OCI-LY1 (cell line): ENCODE measurements around the gene CDK13.

ENCODE experiments used
- H2AFZ ChIP-seq: fragments of 200-600 bp; sonication (generic), shearing (Covaris generic); 2 replicates; pipeline ENCODE4 v1.6.0; 2014; ENCODE audit warnings: antibody characterized with exemption, mild to moderate bottlenecking, low read length
- H3F3A ChIP-seq: fragments of 200-600 bp; sonication (generic), shearing (Covaris generic); 2 replicates; pipeline ENCODE4 v1.6.0; 2014; ENCODE audit warnings: mild to moderate bottlenecking, antibody characterized with exemption, low read length, moderate library complexity; ENCODE audit not compliant: insufficient read depth
- H3K27ac ChIP-seq: fragments of 200-600 bp; sonication (generic); 2 replicates; pipeline ENCODE4 v1.5.1; 2014; ENCODE audit warnings: low read length, mixed run types, mild to moderate bottlenecking, low read depth; ENCODE audit not compliant: poor library complexity, severe bottlenecking
- H3K27me3 ChIP-seq: fragments of 200-600 bp; sonication (generic); 2 replicates; pipeline ENCODE4 v1.6.0; 2014; ENCODE audit warnings: antibody characterized with exemption, mild to moderate bottlenecking, low read length, moderate library complexity; ENCODE audit not compliant: insufficient read depth
- H3K36me3 ChIP-seq: fragments of 200-600 bp; sonication (generic); 2 replicates; pipeline ENCODE4 v1.6.1; 2014; ENCODE audit warnings: mild to moderate bottlenecking, antibody characterized with exemption, low read length, moderate library complexity, mixed read lengths; ENCODE audit not compliant: insufficient read depth
- H3K4me1 ChIP-seq: fragments of 200-600 bp; sonication (generic); 2 replicates; pipeline ENCODE4 v1.5.1; 2014; ENCODE audit warnings: mild to moderate bottlenecking, low read length, moderate library complexity; ENCODE audit not compliant: insufficient read depth, severe bottlenecking
- H3K4me2 ChIP-seq: fragments of 200-600 bp; sonication (generic), shearing (Covaris generic); 2 replicates; pipeline ENCODE4 v1.6.1; 2014; ENCODE audit warnings: low read length
- H3K4me3 ChIP-seq: fragments of 200-600 bp; sonication (generic); 2 replicates; pipeline ENCODE4 v1.5.1; 2014; ENCODE audit warnings: low read length, low read depth, mild to moderate bottlenecking, mixed read lengths; ENCODE audit not compliant: poor library complexity, severe bottlenecking
- H3K79me2 ChIP-seq: fragments of 200-600 bp; shearing (Covaris generic); 2 replicates; pipeline ENCODE4 v1.6.1; 2016; ENCODE audit warnings: mixed run types, low read length, mixed read lengths; ENCODE audit not compliant: insufficient read depth
- H3K9ac ChIP-seq: fragments of 200-600 bp; sonication (generic), shearing (Covaris generic); 2 replicates; pipeline ENCODE4 v1.6.1; 2014; ENCODE audit warnings: mild to moderate bottlenecking, low read length, mixed read lengths
- H3K9me2 ChIP-seq: fragments of 200-600 bp; sonication (generic), shearing (Covaris generic); 2 replicates; pipeline ENCODE4 v1.6.1; 2014; ENCODE audit warnings: low read depth, mild to moderate bottlenecking, low read length, mixed read lengths
- H3K9me3 ChIP-seq: fragments of 200-600 bp; shearing (Covaris generic); 2 replicates; pipeline ENCODE4 v1.6.1; 2014; ENCODE audit warnings: low read length, mixed read lengths
- H4K20me1 ChIP-seq: fragments of 200-600 bp; sonication (generic), shearing (Covaris generic); 2 replicates; pipeline ENCODE4 v1.6.0; 2016; ENCODE audit warnings: mild to moderate bottlenecking, low read length; ENCODE audit not compliant: insufficient read depth
- EZH2 ChIP-seq: fragments of 200-600 bp; sonication (generic), shearing (Covaris generic); IDR thresholded peaks from 2 replicates; pipeline ENCODE4 v1.8.0; 2017; ENCODE audit warnings: borderline replicate concordance, mixed run types, mild to moderate bottlenecking, antibody characterized with exemption, low read length, moderate library complexity, mixed read lengths
- TF ChIP-seq, protein P1 (sequence below): fragments of 200-600 bp; sonication (generic), shearing (Covaris generic); IDR thresholded peaks from 2 replicates; pipeline ENCODE4 v1.5.1; 2017; ENCODE audit warnings: mild to moderate bottlenecking, antibody characterized with exemption, low read length, moderate library complexity, mixed read lengths

The CDK13 gene

DNA sequence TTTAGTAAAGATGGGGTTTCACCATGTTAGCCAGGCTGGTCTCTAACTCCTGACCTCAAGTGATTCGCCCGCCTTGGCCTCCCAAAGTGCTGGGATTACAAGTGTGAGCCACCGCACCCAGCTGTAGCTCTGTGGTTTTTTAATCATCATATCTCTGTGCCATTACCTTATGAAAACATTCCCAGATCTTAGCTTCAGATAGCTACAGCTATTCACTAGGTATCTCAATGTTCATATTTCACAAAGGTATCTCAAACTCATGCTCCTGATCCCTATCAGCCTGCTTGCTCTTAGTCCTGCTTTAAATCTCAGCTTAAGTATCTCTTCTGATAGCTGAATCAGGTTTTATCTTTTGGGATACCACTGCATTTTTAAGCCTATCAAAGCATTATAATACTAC lies 74.8 kb downstream of the CDK13 start:
- H3F3A ChIP-seq, result no peaks in the 10 kb centered on the region
- H3K9me2 ChIP-seq, result no peaks in the 10 kb centered on the region
- H3K79me2 ChIP-seq, result no peaks in the 10 kb centered on the region
- H3K4me1 ChIP-seq, result no peaks in the 10 kb centered on the region
- H3K9me3 ChIP-seq, result no peaks in the 10 kb centered on the region
- no peak overlapping the region for H2AFZ ChIP-seq
- no peak overlapping the region for H3K4me3 ChIP-seq
- H4K20me1 ChIP-seq, result no peaks in the 10 kb centered on the region
- TF ChIP-seq EZH2, result no peak
- TF ChIP-seq, protein P1, sequence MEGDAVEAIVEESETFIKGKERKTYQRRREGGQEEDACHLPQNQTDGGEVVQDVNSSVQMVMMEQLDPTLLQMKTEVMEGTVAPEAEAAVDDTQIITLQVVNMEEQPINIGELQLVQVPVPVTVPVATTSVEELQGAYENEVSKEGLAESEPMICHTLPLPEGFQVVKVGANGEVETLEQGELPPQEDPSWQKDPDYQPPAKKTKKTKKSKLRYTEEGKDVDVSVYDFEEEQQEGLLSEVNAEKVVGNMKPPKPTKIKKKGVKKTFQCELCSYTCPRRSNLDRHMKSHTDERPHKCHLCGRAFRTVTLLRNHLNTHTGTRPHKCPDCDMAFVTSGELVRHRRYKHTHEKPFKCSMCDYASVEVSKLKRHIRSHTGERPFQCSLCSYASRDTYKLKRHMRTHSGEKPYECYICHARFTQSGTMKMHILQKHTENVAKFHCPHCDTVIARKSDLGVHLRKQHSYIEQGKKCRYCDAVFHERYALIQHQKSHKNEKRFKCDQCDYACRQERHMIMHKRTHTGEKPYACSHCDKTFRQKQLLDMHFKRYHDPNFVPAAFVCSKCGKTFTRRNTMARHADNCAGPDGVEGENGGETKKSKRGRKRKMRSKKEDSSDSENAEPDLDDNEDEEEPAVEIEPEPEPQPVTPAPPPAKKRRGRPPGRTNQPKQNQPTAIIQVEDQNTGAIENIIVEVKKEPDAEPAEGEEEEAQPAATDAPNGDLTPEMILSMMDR, result no peak
- H3K4me2 ChIP-seq, result no peak overlapping the region
- peaks cover 30% of the 10 kb centered on the region for H3K36me3 ChIP-seq
- H3K9ac ChIP-seq, result no peak overlapping the region
- H3K27ac ChIP-seq, result no peak overlapping the region
- H3K27me3 ChIP-seq, result no peaks in the 10 kb centered on the region

DNA sequence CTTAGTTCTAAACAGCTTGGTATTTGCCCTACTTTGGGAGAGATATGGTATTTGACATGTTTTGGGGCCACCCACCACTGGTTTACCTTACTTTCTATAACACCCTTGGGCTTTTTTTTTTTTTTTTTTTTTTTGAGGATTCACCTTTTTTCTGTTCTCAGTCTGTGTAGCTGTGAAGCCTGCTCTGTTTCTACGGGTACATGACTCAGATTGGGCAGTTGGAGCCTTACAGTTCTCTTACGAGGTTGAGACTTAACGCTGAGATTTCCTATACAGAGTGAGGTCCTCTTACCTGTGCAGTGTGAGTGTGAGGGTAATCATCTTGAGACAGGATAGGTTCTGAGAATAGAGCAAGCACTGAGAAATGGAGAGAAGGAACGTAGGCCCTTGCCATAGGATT lies 77.5 kb downstream of the CDK13 start:
- H3K27me3 ChIP-seq, result no peaks in the 10 kb centered on the region

DNA sequence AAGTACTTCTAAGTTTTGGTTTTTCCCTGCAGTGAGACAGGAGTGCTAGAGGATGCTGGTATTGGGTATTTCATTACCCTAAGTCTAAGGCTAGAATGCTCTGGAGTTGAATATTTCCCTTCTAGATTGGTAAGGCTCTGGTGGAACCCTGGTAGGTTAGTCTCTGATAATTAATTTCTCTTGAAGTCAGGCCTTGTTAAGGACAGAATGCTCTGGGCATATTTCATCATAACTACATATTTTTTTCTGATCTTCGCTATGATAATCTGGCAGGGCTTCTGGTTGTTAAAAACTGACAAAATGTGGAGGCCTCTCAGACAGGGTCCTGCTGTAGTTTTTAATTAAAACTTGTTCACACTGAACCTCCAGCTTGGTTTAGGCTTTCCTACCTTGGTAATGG lies 83.8 kb downstream of the CDK13 start:
- H3K36me3 ChIP-seq, result peaks cover 25% of the 10 kb centered on the region
- no peak overlapping the region for H3K27ac ChIP-seq
- no peaks in the 10 kb centered on the region for H3K27me3 ChIP-seq
- H2AFZ ChIP-seq, result no peak overlapping the region
- no peaks in the 10 kb centered on the region for H3K9me2 ChIP-seq
- H3K4me2 ChIP-seq, result no peak overlapping the region
- no peak overlapping the region for H3K9ac ChIP-seq
- no peak for TF ChIP-seq EZH2
- TF ChIP-seq, protein P1, result no peak
- H3F3A ChIP-seq, result no peaks in the 10 kb centered on the region
- H4K20me1 ChIP-seq, result no peaks in the 10 kb centered on the region
- no peak overlapping the region for H3K4me3 ChIP-seq
- H3K9me3 ChIP-seq, result no peaks in the 10 kb centered on the region
- no peaks in the 10 kb centered on the region for H3K4me1 ChIP-seq
- H3K79me2 ChIP-seq, result no peaks in the 10 kb centered on the region

More for the DNA sequence above, 77.5 kb downstream of the CDK13 start:
- no peaks in the 10 kb centered on the region for H3K79me2 ChIP-seq
- no peak overlapping the region for H3K4me2 ChIP-seq
- H2AFZ ChIP-seq, result no peak overlapping the region
- no peaks in the 10 kb centered on the region for H4K20me1 ChIP-seq
- no peaks in the 10 kb centered on the region for H3F3A ChIP-seq
- TF ChIP-seq, protein P1, result no peak
- TF ChIP-seq EZH2, result no peak
- H3K9me3 ChIP-seq, result no peaks in the 10 kb centered on the region
- no peaks in the 10 kb centered on the region for H3K9me2 ChIP-seq
- no peak overlapping the region for H3K27ac ChIP-seq
- no peak overlapping the region for H3K9ac ChIP-seq
- H3K4me1 ChIP-seq, result no peaks in the 10 kb centered on the region
- no peak overlapping the region for H3K4me3 ChIP-seq
- peaks cover 44% of the 10 kb centered on the region for H3K36me3 ChIP-seq
